NB4 (cell line): ENCODE measurements around the gene GRM8.
A peak's percentile ranks its signal among the peaks of the same experiment; 100 is the strongest.

ENCODE experiments used
- DNase-seq: peaks from one replicate; pipeline ENCODE4 v3.0.0; 2010; ENCODE audit warnings: low read depth
- H3K4me3 ChIP-seq: one replicate; pipeline ENCODE4 v1.5.1; 2011; ENCODE audit warnings: mild to moderate bottlenecking, low read depth, low read length, moderate library complexity
- CTCF ChIP-seq: IDR thresholded peaks from one replicate; pipeline ENCODE4 v1.5.1; 2012; ENCODE audit warnings: low read depth, low read length
- MYC ChIP-seq: IDR thresholded peaks from 2 replicates; pipeline ENCODE4 v1.6.1; 2011; ENCODE audit warnings: low read depth, low read length
- POLR2A ChIP-seq: IDR thresholded peaks from 2 replicates; pipeline ENCODE4 v1.6.1; 2011; ENCODE audit warnings: mild to moderate bottlenecking; ENCODE audit not compliant: insufficient read length; ENCODE audit errors: extremely low read depth
- TF ChIP-seq, protein P1 (sequence below): IDR thresholded peaks from 2 replicates; pipeline ENCODE4 v1.6.1; 2011; ENCODE audit warnings: low read depth, low read length

GRM8 gene

DNA sequence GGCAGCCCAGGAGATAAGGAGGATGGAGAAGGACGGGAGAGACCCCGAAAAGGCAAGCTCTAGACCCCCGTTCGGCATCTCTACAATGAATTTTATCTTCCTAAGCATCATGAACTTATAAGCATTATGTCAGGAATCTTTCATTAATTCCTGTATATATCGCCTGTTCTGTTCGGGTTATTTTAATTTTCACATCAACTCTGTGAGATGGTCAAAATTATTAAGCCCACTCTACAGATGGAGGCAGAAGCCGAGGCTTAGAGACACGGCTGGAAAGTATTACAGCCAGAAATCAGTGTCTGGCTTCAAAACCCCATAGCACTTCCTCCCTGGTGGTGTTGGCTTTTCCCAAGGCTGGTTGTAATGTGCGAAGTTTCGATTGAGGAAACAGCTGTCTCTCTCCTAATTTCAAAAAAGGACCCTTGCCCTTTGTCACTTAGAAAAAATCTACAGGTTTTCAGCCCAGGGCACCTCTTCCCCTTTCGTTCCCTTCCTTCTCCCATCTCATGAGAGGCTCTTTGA, 1.5 kb upstream of the GRM8 start:
- no peak for DNase-seq
- no peak overlapping the region for H3K4me3 ChIP-seq
- TF ChIP-seq MYC (no peak), POLR2A (no peak)
- TF ChIP-seq, protein P1, sequence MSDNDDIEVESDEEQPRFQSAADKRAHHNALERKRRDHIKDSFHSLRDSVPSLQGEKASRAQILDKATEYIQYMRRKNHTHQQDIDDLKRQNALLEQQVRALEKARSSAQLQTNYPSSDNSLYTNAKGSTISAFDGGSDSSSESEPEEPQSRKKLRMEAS = no peak

DNA sequence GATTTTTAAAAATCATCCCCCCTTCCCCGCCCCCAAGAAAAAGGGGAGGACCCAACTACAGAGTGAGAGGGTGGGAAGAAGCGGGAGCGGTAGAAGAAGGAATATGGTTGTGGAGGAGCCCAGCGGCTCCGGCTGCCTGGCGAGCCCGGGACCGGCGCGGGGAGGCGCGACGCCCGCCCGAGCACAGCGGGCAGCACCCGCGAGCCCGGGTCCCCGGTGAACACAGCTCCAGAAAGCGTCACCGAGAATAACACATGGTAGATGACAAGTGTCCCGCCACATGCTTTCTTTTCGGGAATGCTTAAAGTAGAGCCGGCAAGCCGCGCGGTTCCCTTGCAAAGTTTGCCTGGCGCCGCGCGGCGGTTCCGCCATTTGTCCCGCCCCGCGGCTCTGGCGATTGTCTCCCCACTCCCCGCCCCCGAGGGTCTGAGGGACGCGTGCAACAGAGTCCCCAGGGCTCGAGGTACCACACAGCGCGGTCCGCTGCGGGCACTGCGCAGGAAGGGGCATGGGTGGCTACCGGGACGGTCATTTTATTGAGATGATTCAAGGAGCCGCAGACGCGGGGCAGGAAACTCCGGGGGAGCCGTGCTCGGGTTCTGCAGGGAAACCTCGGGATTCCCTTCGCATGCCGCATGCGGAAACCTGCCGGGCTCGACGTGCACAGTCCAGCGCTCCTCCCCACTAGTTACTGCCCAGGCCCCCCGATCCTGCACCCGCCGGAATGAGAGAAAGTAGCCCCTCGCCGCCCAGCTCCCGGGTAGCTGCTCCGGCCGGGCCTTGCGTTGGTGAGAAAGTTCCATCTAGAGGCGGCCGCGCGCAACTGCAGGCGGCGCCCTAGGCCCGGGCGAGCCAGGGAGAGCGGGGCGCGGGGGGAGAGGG, 781 bp upstream of the GRM8 start:
- no peak overlapping the region for H3K4me3 ChIP-seq
- peak; percentile 89 for TF ChIP-seq CTCF
- TF ChIP-seq POLR2A = no peak
- TF ChIP-seq MYC = no peak
- DNase-seq = peak; percentile 65

GRCh38 chr7:127252377-127252713, 396 bp downstream of the GRM8 start:
- no peak for DNase-seq
- no peak overlapping the region for H3K4me3 ChIP-seq
- TF ChIP-seq, protein P1 = no peak
- TF ChIP-seq CTCF = no peak
- no peak for TF ChIP-seq POLR2A
- no peak for TF ChIP-seq MYC

GRCh38 chr7:127251465-127252376, 1.0 kb downstream of the GRM8 start:
- H3K4me3 ChIP-seq = no peak overlapping the region
- DNase-seq = no peak

DNA sequence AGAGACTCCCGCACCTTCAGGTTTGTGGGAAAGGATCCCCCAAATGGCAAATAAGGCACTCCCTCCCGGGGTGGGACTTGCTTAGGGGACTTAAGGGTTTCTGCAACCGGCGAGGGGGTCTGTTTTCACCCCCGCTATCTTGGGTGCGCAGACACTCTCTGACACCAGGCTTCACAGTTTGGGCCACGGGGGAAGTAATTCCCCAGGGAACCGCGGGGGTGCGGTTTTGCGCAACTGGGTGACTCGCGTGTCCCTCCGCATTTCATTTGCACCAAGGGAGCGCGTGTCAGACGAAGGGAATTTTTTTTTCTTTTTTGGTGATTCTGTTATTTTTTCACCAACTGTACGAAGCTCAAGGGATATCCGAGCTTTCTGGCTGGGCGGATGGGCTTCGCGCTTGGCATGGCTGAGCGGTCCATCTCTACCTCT, 1.7 kb downstream of the GRM8 start:
- DNase-seq = peak; percentile 23
- no peak overlapping the region for H3K4me3 ChIP-seq

More at GRCh38 chr7:127251465-127252376, 1.0 kb downstream of the GRM8 start:
- TF ChIP-seq, protein P1 = no peak
- TF ChIP-seq POLR2A (no peak), MYC (no peak)

More for the DNA sequence above, 1.7 kb downstream of the GRM8 start:
- no peak for TF ChIP-seq MYC
- no peak for TF ChIP-seq POLR2A
- TF ChIP-seq, protein P1 = no peak
- TF ChIP-seq CTCF = no peak
